HepG2 (cell line): ENCODE data around the gene B4GALT5. TPM values are rescaled to one million over a fixed set of nuclear protein-coding genes. Genes with fewer than 3 reads are reported as not detected.

ENCODE experiments used
- ARID2 ChIP-seq: sonication (generic); formaldehyde crosslinking; IDR thresholded peaks from 2 replicates; pipeline ENCODE4 v1.8.1; 2022; ENCODE audit warnings: mild to moderate bottlenecking, missing genetic modification reagents, borderline replicate concordance
- ARID3A ChIP-seq: IDR thresholded peaks from 2 replicates; pipeline ENCODE4 v1.6.1; 2012; ENCODE audit warnings: low read depth, low read length, improper control_type of control experiment
- ELF1 ChIP-seq: sonication (generic); formaldehyde crosslinking; IDR thresholded peaks from 2 replicates; pipeline ENCODE4 v1.4.0; 2020; ENCODE audit warnings: missing genetic modification reagents
- ELF3 ChIP-seq: IDR thresholded peaks from 2 replicates; pipeline ENCODE4 v1.6.1; 2016; ENCODE audit warnings: missing genetic modification reagents, missing compliant biosample characterization
- GATAD2A ChIP-seq: IDR thresholded peaks from 2 replicates; pipeline ENCODE4 v1.6.1; 2016
- GFI1 ChIP-seq: sonication (generic); formaldehyde crosslinking; IDR thresholded peaks from 2 replicates; pipeline ENCODE4 v1.5.0; 2020; ENCODE audit warnings: missing genetic modification reagents, mild to moderate bottlenecking, borderline replicate concordance
- GMEB1 ChIP-seq: sonication (generic); formaldehyde crosslinking; IDR thresholded peaks from 2 replicates; pipeline ENCODE4 v1.5.1; 2020; ENCODE audit warnings: missing genetic modification reagents, mild to moderate bottlenecking, borderline replicate concordance
- KAT8 ChIP-seq: IDR thresholded peaks from 2 replicates; pipeline ENCODE4 v1.6.1; 2016; ENCODE audit warnings: missing genetic modification reagents, missing compliant biosample characterization
- NFE2L2 ChIP-seq: fragments of 150-350 bp; IDR thresholded peaks from 2 replicates; pipeline ENCODE4 v1.6.1; 2014; ENCODE audit warnings: low read length
- NR2C2 ChIP-seq: sonication (generic); formaldehyde crosslinking; IDR thresholded peaks from 2 replicates; pipeline ENCODE4 v1.4.0; 2020; ENCODE audit warnings: missing genetic modification reagents, mild to moderate bottlenecking, moderate library complexity, borderline replicate concordance
- POLR2G ChIP-seq: fragments of 200-400 bp; formaldehyde crosslinking; IDR thresholded peaks from 2 replicates; pipeline ENCODE4 v1.6.1; 2018; ENCODE audit warnings: mild to moderate bottlenecking, low read depth, low read length, moderate library complexity
- SP4 ChIP-seq: sonication (generic); formaldehyde crosslinking; IDR thresholded peaks from 2 replicates; pipeline ENCODE4 v1.8.1; 2023; ENCODE audit warnings: mild to moderate bottlenecking, missing genetic modification reagents
- TARDBP ChIP-seq: sonication (generic); formaldehyde crosslinking; IDR thresholded peaks from 2 replicates; pipeline ENCODE4 v1.8.0; 2022; ENCODE audit warnings: mild to moderate bottlenecking, missing genetic modification reagents
- TBL1XR1 ChIP-seq: fragments of 150-350 bp; IDR thresholded peaks from 2 replicates; pipeline ENCODE4 v1.6.1; 2014; ENCODE audit warnings: borderline replicate concordance, low read length; ENCODE audit not compliant: partially characterized antibody
- THAP9 ChIP-seq: sonication (generic); formaldehyde crosslinking; IDR thresholded peaks from 2 replicates; pipeline ENCODE4; 2020; ENCODE audit warnings: missing genetic modification reagents, mild to moderate bottlenecking, borderline replicate concordance
- ZBTB7B ChIP-seq: sonication (generic); formaldehyde crosslinking; IDR thresholded peaks from 2 replicates; pipeline ENCODE4 v1.4.0; 2020; ENCODE audit warnings: missing genetic modification reagents
- ZNF317 ChIP-seq: sonication (generic); formaldehyde crosslinking; IDR thresholded peaks from 2 replicates; pipeline ENCODE4 v1.5.0; 2020; ENCODE audit warnings: mild to moderate bottlenecking, missing genetic modification reagents
- ZNF362 ChIP-seq: sonication (generic); formaldehyde crosslinking; IDR thresholded peaks from 2 replicates; pipeline ENCODE4 v1.4.0; 2020; ENCODE audit warnings: missing genetic modification reagents, mild to moderate bottlenecking, borderline replicate concordance
- ZNF792 ChIP-seq: IDR thresholded peaks from 2 replicates; pipeline ENCODE4 v1.6.1; 2016
- ZNF891 ChIP-seq: sonication (generic); formaldehyde crosslinking; IDR thresholded peaks from 2 replicates; pipeline ENCODE4 v1.5.0; 2020; ENCODE audit warnings: mild to moderate bottlenecking, missing genetic modification reagents
- ZSCAN20 ChIP-seq: sonication (generic); formaldehyde crosslinking; IDR thresholded peaks from 2 replicates; pipeline ENCODE4 v1.4.0; 2020; ENCODE audit warnings: missing genetic modification reagents, mild to moderate bottlenecking, borderline replicate concordance
- ZSCAN31 ChIP-seq: sonication (generic); formaldehyde crosslinking; IDR thresholded peaks from 2 replicates; pipeline ENCODE4 v1.5.0; 2020; ENCODE audit warnings: low read depth, mild to moderate bottlenecking, missing genetic modification reagents
- polyA plus RNA-seq, 8 experiments: library from polyadenylated mRNA; depleted of rRNA in 3 of 8; stranded (reverse) in 7 of 8; unstranded in 1 of 8; fragments of >200 nt; fragmentation: Illumina TruSeq in 4 of 8; extraction: Trizol in 4 of 8; gene quantifications; 2 replicates each; pipeline versions ENCODE4 v1.2.1 to v1.2.3, GENCODE V29; 2011 to 2016; ENCODE audit warnings: low read depth in 4 of 8, missing spikeins in 1 of 8, mixed read lengths in 1 of 8; ENCODE audit not compliant: insufficient read depth in 1 of 8
- total RNA-seq, 5 experiments: library from RNA; depleted of rRNA; stranded (reverse); fragments of >200 nt; fragmentation: Illumina TruSeq; extraction: Trizol; gene quantifications; 2 replicates each; pipeline ENCODE4 v1.2.3, GENCODE V29; 2016; ENCODE audit warnings: low read depth in 1 of 5

B4GALT5 gene
- total and polyA plus RNA-seq, 2 of the 13 experiments (the other 11 are each of a cell fraction or from before 2014, with no cell fraction given) = 27.3 to 30.9 TPM

GRCh38 chr20:49641683-49642656 is 71.7 kb downstream of the B4GALT5 start (continued):
- TF ChIP-seq THAP9 (CRISPR knock-in tag) = peak; percentile 53; the same call in 1 of the 2 replicates
- peak; percentile 16 for TF ChIP-seq TARDBP
- TF ChIP-seq GMEB1 = no peak; the same call in 1 of the 2 replicates
- peak; percentile 76 for TF ChIP-seq GATAD2A (CRISPR knock-in tag)
- TF ChIP-seq ZBTB7B (CRISPR knock-in tag) = peak; percentile 98
- TF ChIP-seq POLR2G = peak; percentile 49; the same call in 1 of the 2 replicates
- TF ChIP-seq ARID3A = peak; percentile 61; the same call in 1 of the 2 replicates
- peak; percentile 51; the same call in 1 of the 2 replicates for TF ChIP-seq NR2C2 (CRISPR knock-in tag)
- no peak for TF ChIP-seq ARID2 (CRISPR knock-in tag)
- TF ChIP-seq ZSCAN20 (CRISPR knock-in tag) = 0 out of 2 replicates have a peak, but pooled peaks have one; percentile 15
- no peak for TF ChIP-seq NFE2L2
- peak; percentile 46; the same call in 1 of the 2 replicates for TF ChIP-seq GFI1 (CRISPR knock-in tag)
- peak; percentile 13; the same call in 1 of the 2 replicates for TF ChIP-seq KAT8 (CRISPR knock-in tag)
- TF ChIP-seq ZNF891 (CRISPR knock-in tag) = no peak
- TF ChIP-seq ZNF317 (CRISPR knock-in tag) = peak; percentile 87
- 0 out of 2 replicates have a peak, but pooled peaks have one; percentile 26 for TF ChIP-seq ZNF792 (CRISPR knock-in tag)
- TF ChIP-seq ZSCAN31 (CRISPR knock-in tag) = 0 out of 2 replicates have a peak, but pooled peaks have one; percentile 43
- TF ChIP-seq SP4 = no peak
- TF ChIP-seq ELF1 (CRISPR knock-in tag) = peak; percentile 64; the same call in 1 of the 2 replicates
- TF ChIP-seq ZNF362 (CRISPR knock-in tag) = peak; percentile 77; the same call in 1 of the 2 replicates
- peak; percentile 31 for TF ChIP-seq TBL1XR1
- TF ChIP-seq ELF3 (CRISPR knock-in tag) = peak; percentile 68
